ENCODE data around the gene UTS2.

Gene UTS2

DNA sequence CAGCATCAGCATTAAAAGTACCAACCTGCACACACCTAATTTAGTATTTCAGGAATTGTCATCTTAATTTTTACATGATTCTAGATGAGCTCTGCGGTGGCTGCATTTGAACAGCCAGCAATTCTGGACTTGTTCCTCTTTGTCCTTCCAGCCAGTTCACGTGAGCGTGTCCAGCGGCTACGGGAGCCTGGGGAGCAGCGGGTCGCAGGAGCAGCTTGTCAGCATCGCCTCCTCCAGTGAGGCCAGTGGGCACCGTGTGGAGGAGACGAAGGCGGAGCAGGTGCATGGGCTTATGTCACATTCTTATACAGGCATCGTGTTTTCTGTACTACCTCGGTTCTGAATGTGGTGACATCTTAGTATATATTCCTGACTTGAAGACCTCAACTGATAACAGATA, 43.1 kb downstream of the UTS2 start:
- no peak for DNase-seq

DNA sequence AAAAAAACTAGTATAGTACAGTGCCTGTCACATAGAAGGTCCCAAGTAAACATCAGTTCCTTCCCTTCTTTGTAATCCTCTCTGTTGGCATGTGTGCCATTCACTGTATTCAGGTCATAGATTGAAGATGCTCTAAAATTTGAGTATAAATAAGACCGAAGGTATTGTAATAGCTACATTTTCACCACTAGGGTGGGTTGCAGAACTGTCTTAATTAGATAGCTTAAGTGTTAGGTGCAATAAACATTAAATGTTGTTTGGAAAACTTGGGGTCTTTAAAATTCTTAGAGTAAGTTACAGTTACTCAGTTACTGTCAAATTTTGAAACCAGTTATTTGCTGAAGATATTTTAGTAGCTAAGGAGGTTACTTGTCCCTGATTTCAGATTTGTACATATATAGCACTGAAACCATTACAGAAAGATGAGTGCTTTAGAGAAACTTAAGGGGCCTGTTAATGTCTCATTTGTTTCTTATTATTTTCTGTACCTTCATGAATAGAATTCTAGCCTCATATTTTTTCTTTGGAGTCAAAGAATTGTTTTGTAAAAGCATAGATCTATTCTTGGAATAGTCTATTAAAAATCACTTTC, 44.5 kb downstream of the UTS2 start:
- no peak for DNase-seq

DNA sequence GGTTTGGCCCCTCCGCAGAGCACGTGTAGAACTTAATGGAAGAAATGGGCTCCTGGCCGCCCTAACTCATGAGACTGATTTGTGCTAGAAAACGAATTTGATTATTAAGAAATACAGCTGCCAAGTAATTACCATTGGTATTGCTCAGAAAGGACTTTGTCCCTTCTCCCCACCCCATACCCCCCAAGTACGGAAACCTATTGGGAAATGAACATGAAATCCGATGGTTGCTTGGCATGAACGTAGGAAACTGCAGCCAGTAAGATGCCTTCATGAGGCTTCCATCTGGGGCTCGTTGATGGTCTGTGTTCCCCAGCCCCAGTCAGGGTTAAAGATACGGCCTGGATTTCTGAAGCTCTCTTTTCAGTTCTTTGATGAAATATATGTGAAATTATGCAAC, 47.4 kb downstream of the UTS2 start:
- no peak for DNase-seq

Measured in stimulated activated CD4-positive, alpha-beta T cell treated with anti-CD3 and anti-CD28 coated beads, Interleukin-4, amount 100 ng/mL, for 1 hour (primary cell).